A549 treated with Mapracorat at 1 μM for 4 hours (cell line): ENCODE data around the gene PRR23E. TPM values are rescaled to one million over a fixed set of nuclear protein-coding genes. Genes with fewer than 3 reads are reported as not detected.

ENCODE experiments used
- total RNA-seq: library from RNA; stranded (reverse); fragments of 200-300 nt; extraction: Qiagen RNA extraction; gene quantifications from 5 replicates; pipeline ENCODE4 v1.2.3, GENCODE V29; 2022

PRR23E gene
- total RNA-seq, result not detected in 5 replicates

GRCh38 chr3:127192576-127193232 is at the start of gene PRR23E:
Gene PRR23E, plus strand, starts transcription at chr3:127193131. Its CDS starts 3,555 bp downstream, at chr3:127196686.

Other genes starting within 250 kb of the PRR23E start
- gene PLXNA1, start 210.0 kb upstream of the PRR23E start, total RNA-seq, result 22.4 to 26.7 TPM (median 25.1 TPM) in 5 replicates
- gene PRR20G, start 94.9 kb downstream of the PRR23E start, total RNA-seq, result 0.97 to 1.6 TPM (median 1.3 TPM) in 5 replicates